DLD1 (cell line): ENCODE data around the gene SENP7.
"Not testable (repeated sequence)": the region's sequence is repeated elsewhere in the genome, so short reads cannot be mapped to it uniquely, and the experiment has no call there.

Experiments
- in situ Hi-C: cut with HindIII; loops from 2 replicates; pipeline ENCODE4 v1.10.0; 2017; ENCODE audit warnings: low sequenced_read_pairs

Gene SENP7

GRCh38 chr3:101362406-101362805 is 150.6 kb downstream of the SENP7 start:
- in situ Hi-C loops, result no loop called here

GRCh38 chr3:101351829-101352228 is 161.2 kb downstream of the SENP7 start:
- in situ Hi-C loops, result no loop called here

DNA sequence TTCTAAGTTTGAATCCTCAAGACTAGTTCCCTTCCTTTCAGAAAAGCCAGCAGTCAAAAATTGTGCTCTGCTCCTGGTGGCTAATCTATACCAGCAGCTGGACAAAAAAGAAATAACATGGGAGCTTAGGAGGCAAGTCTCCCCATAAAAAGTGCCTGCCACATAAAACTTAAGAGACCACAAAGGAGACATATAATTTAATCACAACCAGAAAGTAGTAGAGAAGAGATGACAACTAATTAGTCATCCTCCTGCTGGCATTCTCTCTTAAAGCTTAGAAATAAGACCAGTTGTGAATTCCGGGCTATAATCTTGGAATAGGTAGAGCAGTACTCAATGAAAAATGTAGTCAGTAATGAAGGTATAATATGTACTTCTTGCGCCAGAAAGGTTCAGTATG is 172.4 kb downstream of the SENP7 start:
- in situ Hi-C loops, result no loop called here

DNA sequence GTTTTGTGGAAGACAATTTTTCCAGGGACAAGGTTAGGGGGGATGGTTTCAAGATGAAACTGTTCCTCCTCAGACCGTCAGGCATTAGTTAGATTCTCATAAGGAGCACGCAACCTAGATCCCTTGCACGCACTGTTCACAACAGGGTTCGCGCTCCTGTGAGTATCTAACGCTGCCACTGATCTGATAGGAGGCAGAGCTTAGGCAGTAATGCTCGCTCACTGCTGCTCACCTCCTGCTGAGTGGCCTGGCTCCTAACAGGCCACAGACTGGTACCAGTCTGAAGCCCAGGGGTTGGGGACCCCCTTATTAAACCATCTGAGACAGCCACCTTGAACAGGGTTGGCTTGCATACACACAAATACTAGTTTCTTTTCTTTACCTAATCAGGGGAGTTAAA is 179.1 kb downstream of the SENP7 start:
- in situ Hi-C loops, result no loop called here

DNA sequence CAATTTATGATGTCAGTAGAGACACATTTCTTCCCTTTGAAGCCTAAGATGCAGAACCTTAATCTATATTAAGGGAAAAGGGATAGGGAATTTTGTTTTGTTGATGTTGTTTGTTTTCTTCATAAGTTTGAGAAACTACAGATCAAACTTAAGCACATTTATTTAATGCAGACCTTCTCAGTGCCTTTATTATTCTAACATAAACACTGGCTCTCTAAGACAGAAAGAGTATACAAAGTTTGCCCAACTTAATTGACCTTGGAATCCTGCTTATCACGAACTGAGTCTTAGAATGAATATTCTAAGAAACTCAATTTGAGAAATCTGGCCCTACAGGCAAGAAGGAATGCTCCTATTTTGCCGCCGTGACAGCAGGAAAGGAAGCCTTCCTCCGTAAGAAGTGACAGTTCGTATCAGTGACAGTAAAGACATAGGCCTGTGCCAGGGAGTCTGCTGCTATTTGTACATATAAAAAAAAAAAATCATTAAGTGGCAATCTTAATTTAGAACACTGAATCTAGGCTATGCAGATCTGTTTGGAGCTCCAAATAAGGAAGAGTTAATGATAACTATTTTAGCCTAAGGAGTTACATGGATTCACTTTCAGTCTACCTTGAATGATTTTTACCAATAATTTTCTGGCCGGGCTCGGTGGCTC is 183.9 kb downstream of the SENP7 start:
- in situ Hi-C loops, result no loop called here

- in situ Hi-C loops, result no loop called here
Observed at GRCh38 chr3:101325393-101326134, 187.4 kb downstream of the SENP7 start.

DNA sequence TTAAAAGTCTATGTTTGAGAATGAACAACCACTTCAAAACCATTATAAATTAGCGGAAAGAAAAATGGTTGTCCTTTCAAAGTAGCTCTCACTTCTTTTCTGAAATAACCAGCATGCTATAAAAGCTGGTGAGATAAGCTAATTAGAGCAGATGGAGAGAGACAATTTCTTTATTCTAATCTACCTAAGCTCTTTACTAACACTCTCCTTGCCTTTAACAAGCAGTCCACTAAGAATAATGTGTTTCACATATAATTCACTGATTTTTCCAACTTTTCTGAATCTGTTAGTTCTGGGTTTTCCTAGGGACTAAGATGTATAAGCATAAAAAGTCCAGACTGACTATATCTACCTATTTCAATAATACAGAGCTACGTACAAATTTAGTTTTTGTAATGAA is 192.5 kb downstream of the SENP7 start, which contains the start of gene IMPG2:
TSS of gene IMPG2 (minus strand) at position 101 of the 400 bp plus-strand sequence. CDS start 203 bp downstream, outside the sequence.
- in situ Hi-C loops, result no loop called here

GRCh38 chr3:101319531-101319930 is 193.5 kb downstream of the SENP7 start:
- in situ Hi-C loops, result no loop called here

GRCh38 chr3:101312545-101312944 is 200.5 kb downstream of the SENP7 start:
- in situ Hi-C loops, result no loop called here

- in situ Hi-C loops, result no loop called here
Observed at GRCh38 chr3:101311676-101312075, 201.3 kb downstream of the SENP7 start.

DNA sequence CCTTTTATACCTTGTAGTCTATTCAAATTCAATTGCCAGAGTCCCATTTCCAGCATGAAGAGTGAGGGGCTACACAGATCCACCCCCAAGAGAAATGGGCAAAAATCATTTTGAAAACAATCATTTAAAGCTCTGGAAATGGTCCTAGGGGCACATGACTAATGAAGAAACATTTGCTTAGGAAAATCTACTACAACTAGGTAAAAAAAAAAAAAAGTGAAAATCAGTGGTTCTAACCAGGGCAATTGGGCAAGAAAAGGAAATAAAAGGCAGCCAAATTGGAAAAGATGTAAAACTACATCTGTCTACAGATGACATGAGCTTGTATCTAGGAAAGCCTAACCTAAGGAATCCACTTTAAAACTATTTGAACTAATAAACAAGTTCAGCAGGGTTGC is 202.0 kb downstream of the SENP7 start:
- in situ Hi-C loops, result no loop called here

- in situ Hi-C loops, result not testable (repeated sequence)
Observed at GRCh38 chr3:101308147-101308772, 204.8 kb downstream of the SENP7 start.

DNA sequence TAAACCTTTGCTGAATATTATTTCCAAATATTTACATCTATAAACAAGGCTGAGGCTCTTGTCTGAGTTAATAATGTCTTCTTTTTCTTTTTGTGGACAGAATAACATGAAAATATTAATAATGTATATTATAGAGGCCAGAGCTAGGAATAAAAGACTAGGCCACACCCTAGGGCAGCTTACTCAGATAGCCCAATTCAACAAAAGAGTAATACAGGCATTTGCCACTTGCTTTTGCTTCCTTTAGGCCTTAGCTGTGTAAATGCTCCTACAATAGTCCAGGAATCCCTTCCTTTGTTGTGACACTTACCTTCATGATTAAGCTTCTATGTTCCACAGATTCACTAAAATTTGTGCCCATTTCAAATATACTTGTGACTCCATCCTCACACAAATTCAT is 209.2 kb downstream of the SENP7 start:
- in situ Hi-C loops, result no loop called here

DNA sequence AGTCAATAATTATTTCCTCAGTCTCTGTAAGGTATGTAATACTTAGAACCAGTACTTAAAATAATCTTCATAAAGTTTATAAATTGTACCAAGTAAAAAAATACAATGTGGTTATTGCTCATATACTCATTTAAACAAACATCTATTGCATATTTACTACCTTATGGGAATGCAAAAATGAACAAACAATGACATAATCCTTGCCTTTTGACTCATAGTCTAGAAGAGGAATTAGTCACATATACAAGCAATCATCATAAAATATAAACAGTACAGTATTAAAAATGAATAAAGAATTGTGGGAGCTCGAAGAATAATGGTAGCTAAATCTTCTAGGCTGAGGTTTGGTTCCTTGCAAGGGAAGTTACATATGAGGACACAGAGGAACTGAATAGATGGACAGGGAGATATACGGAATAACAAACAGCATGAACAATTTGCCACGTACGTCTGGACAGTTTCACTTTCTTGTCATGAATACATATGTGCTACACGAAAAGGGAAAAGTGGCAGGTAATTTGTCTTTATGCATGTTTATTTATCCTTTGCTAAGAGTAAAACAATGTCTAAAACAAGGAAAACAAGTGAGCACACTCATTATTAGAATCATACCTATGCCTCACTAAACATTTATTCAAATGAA is 209.8 kb downstream of the SENP7 start:
- in situ Hi-C loops, result no loop called here

DNA sequence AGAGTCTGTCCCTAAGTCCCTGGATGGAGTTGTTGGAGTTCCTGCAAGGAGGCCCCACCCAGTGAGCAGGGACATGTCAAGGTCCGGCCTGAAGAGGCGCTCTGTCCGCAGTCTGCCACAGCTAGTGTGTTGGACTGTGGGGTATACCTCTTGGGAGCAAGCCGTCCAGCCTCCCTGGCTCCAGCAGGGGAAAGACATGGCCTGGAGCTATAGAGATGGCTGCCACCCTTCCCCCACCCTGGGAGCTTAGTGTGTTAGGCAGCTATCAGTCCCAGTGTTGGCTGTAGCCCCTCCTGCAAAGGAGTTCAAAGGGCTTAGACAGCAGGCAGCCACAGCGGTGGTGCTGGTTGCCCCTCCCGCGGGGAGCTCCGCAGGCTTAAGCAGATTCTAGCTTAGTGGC is 212.9 kb downstream of the SENP7 start:
- in situ Hi-C loops, result no loop called here

DNA sequence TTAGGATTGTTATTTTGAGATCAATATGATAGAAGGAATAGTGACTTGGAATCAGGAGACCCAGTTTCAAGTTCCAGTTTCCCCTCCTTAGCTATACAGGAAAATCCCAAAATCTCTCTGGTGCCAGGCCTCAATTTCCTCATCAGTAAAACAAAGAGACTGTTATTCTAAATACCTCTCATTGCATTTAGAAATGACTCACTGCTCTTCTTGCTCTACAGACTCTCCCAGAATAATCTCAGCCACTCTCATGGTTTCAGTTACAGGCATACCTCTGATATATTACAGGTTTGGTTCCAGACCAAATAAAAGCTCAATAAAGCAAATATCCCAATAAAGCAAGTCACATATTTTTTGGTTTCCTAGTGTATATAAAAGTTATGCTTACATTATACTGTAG is 221.0 kb downstream of the SENP7 start:
- in situ Hi-C loops, result no loop called here

GRCh38 chr3:101288294-101288693 is 224.7 kb downstream of the SENP7 start:
- in situ Hi-C loops, result no loop called here

- in situ Hi-C loops, result no loop called here
Observed at GRCh38 chr3:101284757-101285156, 228.3 kb downstream of the SENP7 start.

DNA sequence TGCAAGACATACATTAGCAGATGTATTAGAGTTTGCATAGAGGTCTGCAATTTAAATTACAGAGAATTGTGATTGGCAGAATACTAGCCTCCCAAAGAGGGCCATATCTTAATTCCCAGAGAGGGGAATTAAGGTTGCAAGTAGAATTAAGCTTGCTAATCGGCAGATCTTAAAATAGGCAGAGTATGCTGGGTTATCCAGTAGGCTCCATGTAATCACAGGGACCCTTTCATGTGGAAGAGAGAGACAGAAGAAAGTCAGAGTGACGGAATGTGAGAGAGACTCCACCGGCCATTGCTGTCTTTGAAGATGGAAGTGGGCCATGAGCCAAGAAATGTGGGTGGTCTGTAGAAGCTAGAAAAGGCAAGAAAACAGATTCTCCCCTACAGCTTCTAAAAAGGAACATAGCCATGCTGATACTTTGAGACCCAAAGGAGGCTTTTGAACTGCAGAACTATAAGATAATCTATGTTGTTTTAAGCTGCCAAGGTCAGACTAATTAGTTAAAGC is 231.4 kb downstream of the SENP7 start:
- in situ Hi-C loops, result no loop called here

DNA sequence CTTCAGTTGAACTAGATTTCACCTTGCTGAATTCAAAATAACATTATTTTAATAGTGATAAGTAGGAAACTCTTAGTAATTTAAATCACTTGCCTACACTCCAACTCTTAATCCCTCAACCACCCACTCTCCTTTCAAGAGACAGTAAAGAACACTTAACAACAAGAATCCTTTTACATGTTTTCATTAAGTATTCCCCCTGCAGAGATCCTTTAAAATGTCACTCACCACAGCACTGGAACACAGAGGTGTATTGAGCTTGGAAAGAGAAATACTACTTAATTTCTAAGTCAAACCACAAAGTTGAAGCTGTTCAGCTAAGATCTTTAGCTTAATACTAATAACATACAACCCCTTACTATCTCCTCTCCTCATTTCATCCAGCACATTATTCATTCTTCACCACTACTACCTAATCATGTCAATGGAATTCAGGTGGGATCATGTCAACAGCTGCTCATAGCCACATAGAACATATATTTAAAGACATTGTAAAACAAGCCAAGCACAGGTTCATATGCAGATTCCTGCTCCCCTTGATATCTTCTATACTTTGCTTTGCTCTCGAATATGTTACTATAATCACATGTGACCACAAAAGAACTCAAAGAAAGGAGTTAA is 233.1 kb downstream of the SENP7 start:
- in situ Hi-C loops, result no loop called here

DNA sequence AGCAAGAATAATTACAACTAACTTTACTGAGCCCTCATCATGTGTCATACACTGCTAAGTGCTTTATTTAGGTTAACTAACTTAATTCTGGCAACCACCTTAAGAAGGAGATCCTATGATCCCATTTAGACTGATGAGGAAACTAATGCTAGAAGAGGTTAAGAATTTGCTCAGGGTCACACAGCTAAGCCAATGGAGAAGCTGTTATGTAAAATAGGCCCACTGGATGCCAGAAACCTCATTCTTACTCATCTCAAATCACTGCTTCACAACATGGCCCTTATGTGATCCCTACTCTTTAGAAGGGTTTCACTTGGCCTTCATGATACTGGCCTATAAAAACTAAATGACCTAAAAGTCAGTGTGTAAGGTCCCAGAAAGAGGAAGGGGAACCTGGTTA is 233.8 kb downstream of the SENP7 start:
- in situ Hi-C loops, result no loop called here
